Naive thymus-derived CD4-positive, alpha-beta T cell (primary cell): ENCODE results near the gene KRABD2.

Experiments
- ATAC-seq: fragments of 150-1000 bp; cut with Tn5 transposase; 2 replicates; pipeline ENCODE4 v1.10.0; 2021; ENCODE audit warnings: mild to moderate bottlenecking, moderate library complexity
- CTCF ChIA-PET: fragments of 350-600 bp; sonication (Branson Sonifier 250); formaldehyde crosslinking; loops from one replicate; lab custom pipeline; 2021; ENCODE audit warnings: antibody characterized with exemption; lab: Charles Lee
- POLR2A ChIA-PET: fragments of 350-600 bp; sonication (Branson Sonifier 250); formaldehyde crosslinking; loops from one replicate; lab custom pipeline; 2021; ENCODE audit warnings: antibody characterized with exemption, inconsistent platforms; lab: Charles Lee
- DNase-seq, 9 donors: peaks; one replicate each; pipeline versions ENCODE4 v3.0.0 to v3.0.0-alpha.2; 2020 to 2022; ENCODE audit warnings: mixed read lengths in 1 of 9
- H3K27ac ChIP-seq: one replicate; pipeline ENCODE4 v1.7.0; 2013; ENCODE audit warnings: mild to moderate bottlenecking, low read depth, low read length, moderate library complexity
- H3K27me3 ChIP-seq, 2 donors: one replicate each; pipeline ENCODE4 v1.7.0; 2013; ENCODE audit warnings: low read length in 2 of 2, mild to moderate bottlenecking in 2 of 2, moderate library complexity in 2 of 2; ENCODE audit not compliant: control insufficient read depth in 2 of 2, insufficient read depth in 2 of 2
- H3K36me3 ChIP-seq, 3 experiments: 1 replicate in 2 of 3; 2 replicates in 1 of 3; pipeline ENCODE4 v1.7.0; 2013; ENCODE audit warnings: low read length in 3 of 3, mild to moderate bottlenecking in 3 of 3, moderate library complexity in 1 of 3; ENCODE audit not compliant: insufficient read depth in 3 of 3, control insufficient read depth in 2 of 3
- H3K4me1 ChIP-seq, 2 donors: one replicate each; pipeline ENCODE4 v1.7.0; 2013; ENCODE audit warnings: low read length in 2 of 2, mild to moderate bottlenecking in 2 of 2, moderate library complexity in 1 of 2; ENCODE audit not compliant: control insufficient read depth in 2 of 2, insufficient read depth in 2 of 2
- H3K4me3 ChIP-seq: 2 replicates; pipeline ENCODE4 v1.7.0; 2013; ENCODE audit warnings: mild to moderate bottlenecking, low read length
- H3K9me3 ChIP-seq, 3 experiments: 1 replicate in 2 of 3; 2 replicates in 1 of 3; pipeline ENCODE4 v1.7.0; 2013; ENCODE audit warnings: low read length in 3 of 3; ENCODE audit not compliant: control insufficient read depth in 2 of 3
- H3K27ac Mint-ChIP-seq, 9 donors: one replicate each; pipeline ENCODE4 v1.8.0; 2020 to 2022; ENCODE audit warnings: mixed read lengths in 9 of 9, mild to moderate bottlenecking in 8 of 9, moderate library complexity in 5 of 9, inconsistent platforms in 2 of 9
- H3K27me3 Mint-ChIP-seq, 5 donors: one replicate each; pipeline ENCODE4 v1.8.0; 2021 to 2022; ENCODE audit warnings: mixed read lengths in 5 of 5, mild to moderate bottlenecking in 1 of 5
- H3K36me3 Mint-ChIP-seq, 5 donors: one replicate each; pipeline ENCODE4 v1.8.0; 2020 to 2022; ENCODE audit warnings: mixed read lengths in 5 of 5, mild to moderate bottlenecking in 3 of 5, inconsistent platforms in 1 of 5
- H3K4me1 Mint-ChIP-seq, 7 donors: one replicate each; pipeline ENCODE4 v1.8.0; 2020 to 2022; ENCODE audit warnings: mixed read lengths in 7 of 7, mild to moderate bottlenecking in 3 of 7, inconsistent platforms in 1 of 7
- H3K4me3 Mint-ChIP-seq, 10 donors: one replicate each; pipeline ENCODE4 v1.8.0; 2020 to 2022; ENCODE audit warnings: mild to moderate bottlenecking in 10 of 10, mixed read lengths in 10 of 10, moderate library complexity in 6 of 10, inconsistent platforms in 2 of 10
- H3K9me3 Mint-ChIP-seq, 11 donors: one replicate each; pipeline ENCODE4 v1.8.0; 2020 to 2022; ENCODE audit warnings: mixed read lengths in 11 of 11, mild to moderate bottlenecking in 4 of 11, inconsistent platforms in 1 of 11, moderate library complexity in 1 of 11
- intact Hi-C, 2 donors: fragments of 100-400 bp; cut with micrococcal nuclease; formaldehyde crosslinking; loops; one replicate each; pipeline ENCODE4 v1.15.1; 2023

KRABD2 gene

GRCh38 chr17:8387914-8388651, 11.6 kb upstream of the KRABD2 start:
- DNase-seq, result no peak
- intact Hi-C loops, result loop anchor here (10.0 kb wide), 3 partner anchors 163 to 1373 kb away; partner anchors contain the start of genes PIK3R5 (in 1 of the 2) and RNASEK (in 1 of the 2)

GRCh38 chr17:8386841-8387240, 10.3 kb upstream of the KRABD2 start:
- Mint-ChIP-seq H3K27ac (peak overlapping the region in 6 of 9 donors; percentile 23 to 74 (median 40)), H3K27me3 (peaks cover 0 to 2% (median 0%) of the 10 kb centered on the region in 5 donors), H3K36me3 (peaks cover 3 to 12% (median 5%) of the 10 kb centered on the region in 5 donors), H3K4me3 (peak overlapping the region in 3 of 10 donors; percentile 4 to 53 (median 19)), H3K4me1 (peaks cover 19 to 43% (median 33%) of the 10 kb centered on the region in 7 donors), H3K9me3 (peaks cover 0 to 7% (median 0%) of the 10 kb centered on the region in 11 donors)
- CTCF ChIA-PET, result interaction anchor here (0.6 kb wide), 1 partner anchor 152 kb away, joined by 3 read pairs; no protein-coding TSS in a partner anchor
- peaks cover 9 to 25% of the 10 kb centered on the region in 2 donors for H3K4me1 ChIP-seq
- H3K36me3 ChIP-seq, result peaks cover 0 to 4% (median 0%) of the 10 kb centered on the region in 3 experiments
- H3K27ac ChIP-seq, result no peak overlapping the region
- H3K27me3 ChIP-seq, result no peaks in the 10 kb centered on the region
- intact Hi-C loops, result loop anchor here (10.0 kb wide), 3 partner anchors 162 to 1372 kb away; partner anchors contain the start of genes PIK3R5 (in 1 of the 2) and RNASEK (in 1 of the 2)
- ATAC-seq (no peak), DNase-seq (no peak)
- H3K9me3 ChIP-seq, result no peaks in the 10 kb centered on the region
- POLR2A ChIA-PET, result no interaction called here
- no peak overlapping the region for H3K4me3 ChIP-seq

More at GRCh38 chr17:8387914-8388651, 11.6 kb upstream of the KRABD2 start:
- H3K4me3 Mint-ChIP-seq, result peak overlapping the region in 1 of 10 donors; percentile 6
- no peaks in the 10 kb centered on the region for H3K36me3 ChIP-seq
- H3K27ac Mint-ChIP-seq, result peak overlapping the region in 4 of 9 donors; percentile 4 to 25 (median 17)
- no peak for ATAC-seq
- CTCF ChIA-PET, result no interaction called here
- peaks cover 8 to 22% of the 10 kb centered on the region in 2 donors for H3K4me1 ChIP-seq
- no peak overlapping the region for H3K4me3 ChIP-seq
- no peak overlapping the region for H3K27ac ChIP-seq
- H3K9me3 ChIP-seq, result no peaks in the 10 kb centered on the region
- no peaks in the 10 kb centered on the region for H3K27me3 ChIP-seq
- POLR2A ChIA-PET, result no interaction called here
- H3K36me3 Mint-ChIP-seq, result peaks cover 0 to 3% (median 2%) of the 10 kb centered on the region in 5 donors
- H3K27me3 Mint-ChIP-seq, result peaks cover 0 to under 1% (median 0%) of the 10 kb centered on the region in 5 donors
- peaks cover 16 to 30% (median 23%) of the 10 kb centered on the region in 7 donors for H3K4me1 Mint-ChIP-seq
- peaks cover 0 to 7% (median 0%) of the 10 kb centered on the region in 11 donors for H3K9me3 Mint-ChIP-seq

- Histone ChIP-seq H3K9me3 (no peaks in the 10 kb centered on the region), H3K27ac (peak overlapping the region; percentile 34), H3K4me1 (peaks cover 28 to 44% of the 10 kb centered on the region in 2 donors), H3K4me3 (no peak overlapping the region), H3K36me3 (peaks cover 10 to 22% (median 12%) of the 10 kb centered on the region in 3 experiments), H3K27me3 (no peaks in the 10 kb centered on the region)
- Mint-ChIP-seq H3K27me3 (peaks cover 0 to 2% (median 0%) of the 10 kb centered on the region in 5 donors), H3K27ac (peak overlapping the region in 5 of 9 donors; percentile 71 to 98 (median 93)), H3K9me3 (peaks cover 0 to 7% (median 0%) of the 10 kb centered on the region in 11 donors), H3K4me3 (peak overlapping the region; percentile 93 to 99 (median 97)), H3K4me1 (peaks cover 25 to 60% (median 49%) of the 10 kb centered on the region in 7 donors), H3K36me3 (peaks cover 5 to 26% (median 13%) of the 10 kb centered on the region in 5 donors)
- intact Hi-C loops, result loop anchor here (5.0 to 10.0 kb wide), 11 partner anchors 160 to 1743 kb away; partner anchors contain the start of genes CNTROB (in 1 of the 2), CYB5D1 (in 1 of the 2), EIF5A (in 1 of the 2) and KIAA0753 (in 1 of the 2)
- ChIA-PET POLR2A (interaction anchor here (0.7 to 1.3 kb wide), 2 partner anchors 8 to 26 kb away, joined by 3 read pairs; partner anchors contain the start of gene KRABD2), CTCF (interaction anchor here (1.3 kb wide), 1 partner anchor 8 kb away, joined by 4 read pairs; the partner anchor contains the start of gene KRABD2)
- DNase-seq (no peak), ATAC-seq (no peak)
Measured at GRCh38 chr17:8384801-8385378, 8.4 kb upstream of the KRABD2 start.

GRCh38 chr17:8383143-8383822, 6.8 kb upstream of the KRABD2 start, which contains the start of gene RPL26:
Gene RPL26 (minus strand): TSS chr17:8383193. CDS start chr17:8382310, 883 bp downstream.
- Histone ChIP-seq H3K27me3 (no peaks in the 10 kb centered on the region), H3K4me3 (peak within 1 kb of the TSS; percentile 83), H3K27ac (peak within 1 kb of the TSS; percentile 82), H3K36me3 (peaks cover 21 to 38% (median 26%) of the 10 kb centered on the region in 3 experiments), H3K9me3 (no peaks in the 10 kb centered on the region), H3K4me1 (peaks cover 28 to 40% of the 10 kb centered on the region in 2 donors)
- H3K27ac Mint-ChIP-seq, result peak within 1 kb of the TSS; percentile 93 to 98 (median 96)
- ATAC-seq (peak; percentile 94), DNase-seq (peak; percentile 89 to 97 (median 97))
- intact Hi-C loops, result loop anchor here (1.0 to 10.0 kb wide), 25 partner anchors 10 to 1741 kb away; partner anchors contain the start of genes NDEL1 (in 2 of the 2), ALOXE3 (in 1 of the 2), CNTROB (in 1 of the 2) and CTC1 (in 1 of the 2)
- peaks cover 0 to 2% (median 0%) of the 10 kb centered on the region in 5 donors for H3K27me3 Mint-ChIP-seq
- H3K9me3 Mint-ChIP-seq, result peaks cover 0 to 7% (median 0%) of the 10 kb centered on the region in 11 donors
- POLR2A ChIA-PET, result interaction anchor here (0.6 to 1.5 kb wide), 9 partner anchors 10 to 1163 kb away, joined by 3 to 12 read pairs (median 5); partner anchors contain the start of genes CTC1, NDEL1 and PFAS
- peaks cover 34 to 76% (median 60%) of the 10 kb centered on the region in 7 donors for H3K4me1 Mint-ChIP-seq
- peak within 1 kb of the TSS; percentile 93 to 99 (median 97) for H3K4me3 Mint-ChIP-seq
- CTCF ChIA-PET, result interaction anchor here (0.6 to 2.9 kb wide), 8 partner anchors 10 to 615 kb away, joined by 3 to 11 read pairs (median 3); partner anchors contain the start of gene NDEL1
- peaks cover 5 to 33% (median 22%) of the 10 kb centered on the region in 5 donors for H3K36me3 Mint-ChIP-seq

GRCh38 chr17:8382880-8383142, 6.3 kb upstream of the KRABD2 start:
- POLR2A ChIA-PET, result interaction anchor here (0.6 to 1.1 kb wide), 4 partner anchors 11 to 54 kb away, joined by 3 to 5 read pairs (median 3); partner anchors contain the start of gene NDEL1
- Histone ChIP-seq H3K4me1 (peaks cover 28 to 36% of the 10 kb centered on the region in 2 donors), H3K9me3 (no peaks in the 10 kb centered on the region), H3K27me3 (no peaks in the 10 kb centered on the region), H3K27ac (peak overlapping the region; percentile 82), H3K36me3 (peaks cover 21 to 42% (median 26%) of the 10 kb centered on the region in 3 experiments), H3K4me3 (peak overlapping the region; percentile 83)
- peaks cover 0 to 7% (median 0%) of the 10 kb centered on the region in 11 donors for H3K9me3 Mint-ChIP-seq
- peak overlapping the region; percentile 93 to 99 (median 97) for H3K4me3 Mint-ChIP-seq
- H3K36me3 Mint-ChIP-seq, result peaks cover 5 to 33% (median 25%) of the 10 kb centered on the region in 5 donors
- H3K27me3 Mint-ChIP-seq, result peaks cover 0 to 2% (median 0%) of the 10 kb centered on the region in 5 donors
- intact Hi-C loops, result loop anchor here (1.0 to 10.0 kb wide), 25 partner anchors 10 to 1741 kb away; partner anchors contain the start of genes NDEL1 (in 2 of the 2), ALOXE3 (in 1 of the 2), CNTROB (in 1 of the 2) and CTC1 (in 1 of the 2)
- ATAC-seq (no peak), DNase-seq (no peak)
- CTCF ChIA-PET, result interaction anchor here (2.9 kb wide), 1 partner anchor 363 kb away, joined by 11 read pairs; no protein-coding TSS in a partner anchor
- peak overlapping the region; percentile 93 to 98 (median 96) for H3K27ac Mint-ChIP-seq
- H3K4me1 Mint-ChIP-seq, result peaks cover 33 to 76% (median 60%) of the 10 kb centered on the region in 7 donors
